ENCODE results near the gene RAB19. TPM values are rescaled to one million over a fixed set of nuclear protein-coding genes. Genes with fewer than 3 reads are reported as not detected.

The RAB19 gene
- total RNA-seq, 1 experiment from 2014 or later: 0.92 TPM

DNA sequence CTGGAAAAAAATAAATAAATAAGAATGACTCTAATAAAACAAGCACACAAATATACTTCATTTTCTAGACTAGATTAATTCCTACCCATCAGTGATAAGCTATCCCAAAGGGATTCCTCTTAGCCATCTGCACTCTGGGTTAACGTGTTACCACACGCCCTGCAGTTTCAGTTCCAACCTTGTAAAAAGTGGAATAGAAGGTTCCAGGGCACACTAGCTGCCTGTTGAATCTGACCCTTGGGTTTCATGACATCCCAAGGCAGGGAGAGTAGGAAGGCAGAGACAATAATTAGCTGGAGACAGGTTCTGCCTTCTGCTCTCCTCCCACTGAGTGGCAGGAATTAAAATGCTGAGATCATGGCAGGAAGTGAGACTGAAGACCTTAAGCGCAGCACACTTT is 39.0 kb upstream of the RAB19 start:
- TF ChIP-seq TCF7L2 (IDR thresholded peaks at IDR 0.05; ENCODE audit: low read depth, low read length): no peak
- TF ChIP-seq, protein P1, sequence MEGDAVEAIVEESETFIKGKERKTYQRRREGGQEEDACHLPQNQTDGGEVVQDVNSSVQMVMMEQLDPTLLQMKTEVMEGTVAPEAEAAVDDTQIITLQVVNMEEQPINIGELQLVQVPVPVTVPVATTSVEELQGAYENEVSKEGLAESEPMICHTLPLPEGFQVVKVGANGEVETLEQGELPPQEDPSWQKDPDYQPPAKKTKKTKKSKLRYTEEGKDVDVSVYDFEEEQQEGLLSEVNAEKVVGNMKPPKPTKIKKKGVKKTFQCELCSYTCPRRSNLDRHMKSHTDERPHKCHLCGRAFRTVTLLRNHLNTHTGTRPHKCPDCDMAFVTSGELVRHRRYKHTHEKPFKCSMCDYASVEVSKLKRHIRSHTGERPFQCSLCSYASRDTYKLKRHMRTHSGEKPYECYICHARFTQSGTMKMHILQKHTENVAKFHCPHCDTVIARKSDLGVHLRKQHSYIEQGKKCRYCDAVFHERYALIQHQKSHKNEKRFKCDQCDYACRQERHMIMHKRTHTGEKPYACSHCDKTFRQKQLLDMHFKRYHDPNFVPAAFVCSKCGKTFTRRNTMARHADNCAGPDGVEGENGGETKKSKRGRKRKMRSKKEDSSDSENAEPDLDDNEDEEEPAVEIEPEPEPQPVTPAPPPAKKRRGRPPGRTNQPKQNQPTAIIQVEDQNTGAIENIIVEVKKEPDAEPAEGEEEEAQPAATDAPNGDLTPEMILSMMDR (IDR thresholded peaks at IDR 0.05): no peak
- TF ChIP-seq SIN3A (IDR thresholded peaks at IDR 0.05; ENCODE audit: borderline replicate concordance, insufficient read depth, low read depth, low read length): no peak
- no peak for TF ChIP-seq POLR2AphosphoS5 (IDR thresholded peaks at IDR 0.05; ENCODE audit: low read depth, low read length)
- TF ChIP-seq, protein P2, sequence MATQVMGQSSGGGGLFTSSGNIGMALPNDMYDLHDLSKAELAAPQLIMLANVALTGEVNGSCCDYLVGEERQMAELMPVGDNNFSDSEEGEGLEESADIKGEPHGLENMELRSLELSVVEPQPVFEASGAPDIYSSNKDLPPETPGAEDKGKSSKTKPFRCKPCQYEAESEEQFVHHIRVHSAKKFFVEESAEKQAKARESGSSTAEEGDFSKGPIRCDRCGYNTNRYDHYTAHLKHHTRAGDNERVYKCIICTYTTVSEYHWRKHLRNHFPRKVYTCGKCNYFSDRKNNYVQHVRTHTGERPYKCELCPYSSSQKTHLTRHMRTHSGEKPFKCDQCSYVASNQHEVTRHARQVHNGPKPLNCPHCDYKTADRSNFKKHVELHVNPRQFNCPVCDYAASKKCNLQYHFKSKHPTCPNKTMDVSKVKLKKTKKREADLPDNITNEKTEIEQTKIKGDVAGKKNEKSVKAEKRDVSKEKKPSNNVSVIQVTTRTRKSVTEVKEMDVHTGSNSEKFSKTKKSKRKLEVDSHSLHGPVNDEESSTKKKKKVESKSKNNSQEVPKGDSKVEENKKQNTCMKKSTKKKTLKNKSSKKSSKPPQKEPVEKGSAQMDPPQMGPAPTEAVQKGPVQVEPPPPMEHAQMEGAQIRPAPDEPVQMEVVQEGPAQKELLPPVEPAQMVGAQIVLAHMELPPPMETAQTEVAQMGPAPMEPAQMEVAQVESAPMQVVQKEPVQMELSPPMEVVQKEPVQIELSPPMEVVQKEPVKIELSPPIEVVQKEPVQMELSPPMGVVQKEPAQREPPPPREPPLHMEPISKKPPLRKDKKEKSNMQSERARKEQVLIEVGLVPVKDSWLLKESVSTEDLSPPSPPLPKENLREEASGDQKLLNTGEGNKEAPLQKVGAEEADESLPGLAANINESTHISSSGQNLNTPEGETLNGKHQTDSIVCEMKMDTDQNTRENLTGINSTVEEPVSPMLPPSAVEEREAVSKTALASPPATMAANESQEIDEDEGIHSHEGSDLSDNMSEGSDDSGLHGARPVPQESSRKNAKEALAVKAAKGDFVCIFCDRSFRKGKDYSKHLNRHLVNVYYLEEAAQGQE (IDR thresholded peaks at IDR 0.05; ENCODE audit: insufficient read depth in 1 of 2, low read depth in 2 of 2, low read length in 1 of 2): no peak
- no peaks in the 10 kb centered on the region for H3K4me1 ChIP-seq (ENCODE audit: control insufficient read depth, insufficient read depth, low read length)
- H3K4me3 ChIP-seq (ENCODE audit: low read depth in 2 of 2, low read length in 2 of 2): no peak overlapping the region
- no TSS peak for BruUV-seq (replicated peaks)
- no peaks in the 10 kb centered on the region for H3K36me3 ChIP-seq (ENCODE audit: control insufficient read depth, insufficient read depth, low read length)
- intact Hi-C loops (cut with micrococcal nuclease; ENCODE audit: unreplicated experiment) (no loop called here), in situ Hi-C loops (cut with HindIII; ENCODE audit: low pct_unique_long_range_greater_than_20kb, low sequenced_read_pairs) (no loop called here)
- ChIA-PET CTCF (no interaction called here), POLR2A (no interaction called here)
- H3K9me3 ChIP-seq (ENCODE audit: control insufficient read depth, insufficient read depth, low read depth, low read length): no peaks in the 10 kb centered on the region
- ATAC-seq (no peak), DNase-seq (ENCODE audit: low read depth, low spot score) (no peak)
- H3K27ac ChIP-seq (ENCODE audit: low read length): no peak overlapping the region
- no peaks in the 10 kb centered on the region for H3K27me3 ChIP-seq (ENCODE audit: control insufficient read depth, insufficient read depth, low read length)

DNA sequence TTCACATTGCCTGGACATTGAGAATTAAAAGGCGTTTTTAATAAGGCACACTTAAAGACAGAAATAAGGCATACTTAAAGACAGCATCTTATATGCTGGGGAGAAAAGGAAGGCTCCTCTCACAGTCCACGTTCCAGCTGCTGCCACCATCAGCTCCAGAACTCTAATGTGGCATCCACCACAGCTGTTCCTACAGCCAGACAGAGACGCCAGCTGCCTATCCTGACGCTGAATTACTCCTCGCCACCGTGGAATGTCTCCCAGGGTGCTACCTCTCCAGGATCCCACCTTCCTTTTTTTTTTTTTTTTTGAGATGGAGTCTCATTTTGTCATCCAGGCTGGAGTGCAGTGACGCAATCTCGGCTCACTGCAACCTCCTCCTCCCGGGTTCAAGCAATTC is 36.3 kb upstream of the RAB19 start:
- H3K4me3 ChIP-seq (ENCODE audit: low read depth in 2 of 2, low read length in 2 of 2): no peak overlapping the region
- no peaks in the 10 kb centered on the region for H3K9me3 ChIP-seq (ENCODE audit: control insufficient read depth, insufficient read depth, low read depth, low read length)
- TF ChIP-seq SIN3A (IDR thresholded peaks at IDR 0.05; ENCODE audit: borderline replicate concordance, insufficient read depth, low read depth, low read length) (no peak), TCF7L2 (IDR thresholded peaks at IDR 0.05; ENCODE audit: low read depth, low read length) (no peak), POLR2AphosphoS5 (IDR thresholded peaks at IDR 0.05; ENCODE audit: low read depth, low read length) (no peak)
- TF ChIP-seq, protein P1 (IDR thresholded peaks at IDR 0.05): no peak
- TF ChIP-seq, protein P2 (IDR thresholded peaks at IDR 0.05; ENCODE audit: insufficient read depth in 1 of 2, low read depth in 2 of 2, low read length in 1 of 2): no peak
- no peaks in the 10 kb centered on the region for H3K36me3 ChIP-seq (ENCODE audit: control insufficient read depth, insufficient read depth, low read length)
- DNase-seq (ENCODE audit: low read depth, low spot score) (no peak), ATAC-seq (no peak)
- intact Hi-C loops (cut with micrococcal nuclease; ENCODE audit: unreplicated experiment): no loop called here
- ChIA-PET CTCF (no interaction called here), POLR2A (no interaction called here)
- no peaks in the 10 kb centered on the region for H3K27me3 ChIP-seq (ENCODE audit: control insufficient read depth, insufficient read depth, low read length)
- no peak overlapping the region for H3K27ac ChIP-seq (ENCODE audit: low read length)
- H3K4me1 ChIP-seq (ENCODE audit: control insufficient read depth, insufficient read depth, low read length): no peaks in the 10 kb centered on the region
- in situ Hi-C loops (cut with HindIII; ENCODE audit: low pct_unique_long_range_greater_than_20kb, low sequenced_read_pairs): no loop called here
- BruUV-seq (replicated peaks): no TSS peak
